ENCODE measurements around the gene BCL2L15. TPM values are rescaled to one million over a fixed set of nuclear protein-coding genes. Genes with fewer than 3 reads are reported as not detected.

BCL2L15 gene
- polyA plus RNA-seq (ENCODE audit: insufficient read length in 4 of 4): 1 to 10 TPM in 1 of 4 donors, under 1 TPM in 3; 0.34 to 1.3 (median 0.72) TPM

DNA sequence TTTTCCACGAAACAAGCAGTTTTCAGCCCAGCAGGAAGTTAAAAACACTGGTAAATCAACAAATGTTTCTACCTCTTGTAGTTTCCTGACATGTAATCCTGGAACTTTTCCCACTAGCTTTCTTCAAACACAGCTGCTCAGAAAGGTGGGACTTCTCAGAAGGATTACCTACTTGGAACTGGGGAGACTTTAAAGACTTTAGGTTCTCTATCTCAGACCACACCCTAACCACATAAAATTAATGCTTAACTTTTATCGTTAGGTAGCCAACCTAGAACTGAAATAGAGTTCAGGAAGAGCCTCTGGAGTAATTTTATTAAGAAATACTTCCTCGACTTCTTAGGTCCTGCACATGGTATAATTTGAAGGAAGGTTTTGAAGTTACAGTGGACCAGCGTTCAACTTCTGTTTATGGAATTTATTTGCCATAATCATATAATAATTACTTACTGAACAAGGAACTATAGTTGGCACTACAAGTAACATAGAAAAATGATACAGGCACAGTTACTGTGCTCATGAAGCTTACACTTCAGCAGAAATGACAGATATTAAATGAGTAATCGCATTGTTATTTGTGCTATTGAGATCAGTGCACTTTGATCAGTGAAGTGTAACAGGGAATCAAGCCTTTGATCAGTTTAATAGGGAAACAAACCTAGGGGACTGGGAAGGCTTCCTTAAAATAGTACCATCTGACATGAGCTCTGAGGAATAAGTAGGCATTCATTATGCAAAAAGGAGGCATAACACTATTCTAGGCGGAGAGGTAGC, at the start of gene BCL2L15:
TSS of gene BCL2L15 (minus strand) at position 180 of the 774 bp plus-strand sequence. CDS start 206 bp downstream, outside the sequence.
- no peak for DNase-seq (ENCODE audit: low read depth in 4 of 4, low spot score in 3 of 4)

- DNase-seq (ENCODE audit: low read depth in 4 of 4, low spot score in 3 of 4): no peak
Measured at GRCh38 chr1:113937146-113937545, 49.8 kb upstream of the BCL2L15 start.

- DNase-seq (ENCODE audit: low read depth in 4 of 4, low spot score in 3 of 4): no peak
Measured at GRCh38 chr1:113935970-113936369, 48.6 kb upstream of the BCL2L15 start.

GRCh38 chr1:113935176-113935575, 47.8 kb upstream of the BCL2L15 start:
- DNase-seq (ENCODE audit: low read depth in 4 of 4, low spot score in 3 of 4): no peak

DNA sequence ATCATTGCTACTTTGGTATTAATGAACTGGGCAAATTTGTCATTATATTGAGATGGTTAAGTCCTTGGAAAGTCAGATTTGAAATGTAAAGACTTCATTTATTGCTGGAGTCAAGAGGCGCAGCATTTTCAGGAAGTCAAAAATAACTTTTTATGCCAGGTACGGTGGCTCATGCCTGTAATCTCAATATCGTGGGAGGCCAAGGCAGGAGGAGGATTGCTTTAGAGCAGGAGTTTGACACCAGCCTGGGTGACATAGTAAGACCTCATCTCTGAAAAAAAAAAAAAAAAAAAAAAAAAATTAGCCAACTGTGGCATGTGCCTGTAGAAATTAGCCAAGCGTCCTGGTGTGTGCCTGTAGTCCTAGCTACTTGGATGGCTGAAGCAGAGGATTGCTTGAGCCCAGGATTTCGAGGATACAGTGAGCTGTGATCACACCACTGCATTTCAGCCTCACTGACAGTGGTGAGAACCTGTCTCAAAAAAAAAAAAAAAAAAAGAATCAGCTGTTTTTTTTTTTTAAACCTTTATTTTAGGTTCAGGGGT, 47.2 kb upstream of the BCL2L15 start:
- no peak for DNase-seq (ENCODE audit: low read depth in 4 of 4, low spot score in 3 of 4)

- DNase-seq (ENCODE audit: low read depth in 4 of 4, low spot score in 3 of 4): no peak
Measured at GRCh38 chr1:113934006-113934405, 46.6 kb upstream of the BCL2L15 start.

DNA sequence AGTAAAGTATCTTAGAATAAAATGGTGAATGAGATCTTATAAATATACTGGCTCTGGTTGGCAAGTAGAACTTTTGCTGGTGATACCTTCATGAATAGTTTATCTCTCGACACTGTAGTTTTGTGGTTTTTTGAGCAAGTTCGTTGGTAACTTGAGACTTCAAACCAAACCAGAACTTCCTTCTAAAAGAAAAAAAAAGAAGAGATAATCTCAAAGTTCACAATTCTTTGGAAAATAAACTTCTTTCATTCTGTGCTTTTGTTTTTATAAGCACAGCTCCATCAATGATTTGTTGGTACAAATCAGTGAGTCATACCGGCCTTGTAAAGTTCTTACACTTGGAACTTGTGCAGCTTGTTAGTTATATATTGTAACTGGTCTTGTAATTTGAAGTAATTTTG, 44.1 kb upstream of the BCL2L15 start:
- no peak for DNase-seq (ENCODE audit: low read depth in 4 of 4, low spot score in 3 of 4)

DNA sequence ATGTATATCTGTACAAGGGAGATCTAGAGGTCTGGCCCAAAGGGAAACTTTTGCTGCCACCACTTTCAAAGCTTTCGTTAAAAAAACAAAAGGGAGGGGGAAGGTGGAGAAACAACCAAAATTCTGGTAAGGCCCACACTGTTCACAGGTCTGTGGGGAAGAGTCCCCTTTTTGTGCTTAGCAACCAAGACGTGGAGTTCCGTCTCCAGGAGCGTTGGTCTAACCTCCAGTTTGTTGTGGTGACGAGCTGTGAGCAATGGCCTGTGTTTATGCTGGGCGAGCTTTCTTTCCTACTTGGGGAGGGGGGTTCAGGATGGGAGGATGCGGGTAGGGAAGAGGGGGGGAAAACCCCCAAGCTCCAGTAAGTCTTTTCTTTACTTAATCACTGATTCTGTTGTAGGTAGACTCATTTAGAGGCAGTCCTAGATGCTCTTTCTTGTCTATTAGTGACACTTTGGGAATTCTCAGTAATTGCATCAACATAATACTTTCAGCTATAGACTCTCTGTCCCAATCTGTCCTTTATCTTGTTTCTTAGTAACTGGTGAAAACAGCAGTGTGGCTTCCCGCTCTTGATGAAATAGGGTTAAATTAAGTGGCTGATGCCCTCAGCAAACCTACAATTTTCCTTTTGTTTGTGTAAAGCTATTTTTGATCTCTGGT, 43.2 kb upstream of the BCL2L15 start:
- DNase-seq (ENCODE audit: low read depth in 4 of 4, low spot score in 3 of 4): peak in 1 of 4 donors; percentile 54

DNA sequence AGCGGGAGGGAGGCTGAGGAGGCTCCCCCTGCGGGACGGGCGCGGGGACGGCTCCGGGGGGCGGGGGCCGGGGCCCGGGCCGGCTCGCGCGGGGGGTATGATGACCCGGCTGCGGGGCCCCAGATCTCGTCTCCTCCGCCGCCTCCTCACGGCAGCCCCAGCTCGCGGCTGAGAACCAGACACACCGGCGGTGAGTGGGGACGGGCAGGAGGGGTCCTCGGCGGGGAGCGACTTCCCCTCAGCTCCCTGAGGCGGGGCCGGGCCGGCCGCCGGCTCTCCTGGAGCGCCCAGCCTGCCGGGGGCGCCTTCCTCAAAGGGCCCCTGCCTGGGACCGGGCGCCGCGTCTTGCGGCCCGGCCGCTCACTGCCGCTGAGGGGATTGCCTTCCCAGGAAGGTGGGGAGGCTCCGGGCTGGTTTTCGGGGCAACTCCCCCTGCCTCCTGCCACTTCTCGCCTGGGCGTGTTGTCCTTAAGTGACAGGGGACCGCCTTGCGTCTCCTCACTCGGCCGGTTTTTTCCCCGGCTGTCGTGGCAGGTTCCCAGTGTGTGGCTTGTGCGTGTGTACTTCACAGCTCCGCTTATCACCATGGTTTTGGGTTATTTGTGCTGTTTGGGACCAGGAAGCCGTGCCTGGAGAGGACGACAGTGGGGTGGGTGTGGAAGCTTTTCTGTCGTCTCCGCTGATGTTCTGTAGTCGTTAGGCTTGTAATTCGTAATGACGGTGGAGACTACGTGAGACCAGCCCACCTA, 42.5 kb upstream of the BCL2L15 start:
- no peak for DNase-seq (ENCODE audit: low read depth in 4 of 4, low spot score in 3 of 4)

GRCh38 chr1:113928941-113929749, 41.8 kb upstream of the BCL2L15 start, which contains the start of gene HIPK1:
Gene HIPK1, plus strand, starts transcription at chr1:113929324.
- DNase-seq (ENCODE audit: low read depth in 4 of 4, low spot score in 3 of 4): peak; percentile 85 to 90 (median 89)

DNA sequence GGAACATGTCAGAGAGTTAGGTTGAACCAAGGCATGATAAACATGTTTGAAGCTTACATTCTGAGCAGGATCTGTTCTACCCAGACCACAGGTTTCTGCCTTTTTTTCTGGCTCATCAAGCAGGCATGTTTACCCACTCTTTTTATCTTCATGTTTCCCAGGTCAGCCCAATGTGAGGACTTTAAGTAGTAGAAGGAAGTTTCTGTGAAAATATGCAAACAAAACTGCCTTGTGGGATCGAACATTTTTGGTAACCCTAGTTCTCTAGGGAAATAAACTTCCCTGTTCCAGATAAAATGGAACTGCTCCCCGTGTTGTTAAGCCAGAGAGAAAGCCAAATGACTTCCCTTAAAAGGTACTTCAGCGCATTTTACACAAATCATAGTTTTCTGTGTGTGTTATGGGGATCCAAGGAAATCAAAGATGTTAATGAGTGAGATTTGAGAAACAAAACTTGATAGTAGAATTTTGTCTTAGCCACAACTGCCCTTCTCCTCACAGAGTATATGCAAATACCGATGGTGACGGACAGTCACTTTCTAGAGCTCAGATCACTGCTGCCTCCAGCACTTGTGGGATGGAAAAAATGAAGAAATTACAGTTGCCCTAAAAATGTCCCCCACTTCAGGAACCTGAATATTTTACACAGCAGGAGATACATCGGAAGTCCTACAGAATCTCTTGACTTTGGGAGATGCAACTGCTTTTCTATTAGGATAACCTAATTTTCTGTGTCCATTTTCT, 41.0 kb upstream of the BCL2L15 start:
- no peak for DNase-seq (ENCODE audit: low read depth in 4 of 4, low spot score in 3 of 4)

- DNase-seq (ENCODE audit: low read depth in 4 of 4, low spot score in 3 of 4): no peak
Measured at GRCh38 chr1:113924473-113924872, 37.1 kb upstream of the BCL2L15 start.

- no peak for DNase-seq (ENCODE audit: low read depth in 4 of 4, low spot score in 3 of 4)
Measured at GRCh38 chr1:113922957-113923356, 35.6 kb upstream of the BCL2L15 start.

DNA sequence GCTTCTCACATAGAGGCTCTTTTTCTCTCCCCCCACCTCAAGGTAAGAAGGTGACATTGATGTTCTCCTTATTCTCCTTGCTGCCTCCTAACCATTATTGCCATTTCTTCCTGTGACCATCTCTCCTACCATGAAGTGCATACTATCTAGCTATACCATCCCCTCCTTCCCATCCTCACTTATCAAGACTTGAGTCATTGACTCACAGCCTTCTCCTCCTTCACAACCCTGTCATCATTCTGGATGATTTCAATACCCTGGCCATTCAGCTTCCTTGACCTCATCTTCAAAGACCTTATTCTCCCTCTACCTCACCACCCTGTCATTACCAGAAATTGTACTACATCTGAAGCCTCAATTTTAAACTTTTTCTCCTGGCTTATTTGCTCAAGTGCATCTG, 30.9 kb upstream of the BCL2L15 start:
- DNase-seq (ENCODE audit: low read depth in 4 of 4, low spot score in 3 of 4): no peak

- DNase-seq (ENCODE audit: low read depth in 4 of 4, low spot score in 3 of 4): no peak
Measured at GRCh38 chr1:113917400-113918082, 30.2 kb upstream of the BCL2L15 start.

- DNase-seq (ENCODE audit: low read depth in 4 of 4, low spot score in 3 of 4): no peak
Measured at GRCh38 chr1:113916974-113917373, 29.6 kb upstream of the BCL2L15 start.

GRCh38 chr1:113913887-113914664, 26.7 kb upstream of the BCL2L15 start:
- DNase-seq (ENCODE audit: low read depth in 4 of 4, low spot score in 3 of 4): no peak

GRCh38 chr1:113913312-113913668, 25.9 kb upstream of the BCL2L15 start:
- no peak for DNase-seq (ENCODE audit: low read depth in 4 of 4, low spot score in 3 of 4)
